OCI-LY1 (cell line): ENCODE measurements around the gene GUF1.

Source experiments
- CTCF ChIP-seq: fragments of 200-600 bp; sonication (generic), shearing (Covaris generic); IDR thresholded peaks from 2 replicates; pipeline ENCODE4 v1.5.1; 2017; ENCODE audit warnings: mild to moderate bottlenecking, antibody characterized with exemption, low read length, moderate library complexity, mixed read lengths
- EZH2 ChIP-seq: fragments of 200-600 bp; sonication (generic), shearing (Covaris generic); IDR thresholded peaks from 2 replicates; pipeline ENCODE4 v1.8.0; 2017; ENCODE audit warnings: borderline replicate concordance, mixed run types, mild to moderate bottlenecking, antibody characterized with exemption, low read length, moderate library complexity, mixed read lengths

- TF ChIP-seq EZH2 (no peak), CTCF (no peak)
Measured at GRCh38 chr4:44662623-44663005, 15.6 kb upstream of the GUF1 start.
